OCI-LY7 (cell line): ENCODE measurements around the gene ARHGEF10L. TPM values are rescaled to one million over a fixed set of nuclear protein-coding genes. Genes with fewer than 3 reads are reported as not detected.

Experiments
- BruUV-seq: library from RNA; stranded (reverse); fragments of 400-500 nt; replicated peaks from 2 replicates; lab custom pipeline; 2021; lab: Mats Ljungman, UMichigan
- CTCF ChIA-PET: fragments of 300-600 bp; sonication (Branson Sonifier 250); formaldehyde crosslinking; loops from one replicate; lab custom pipeline; 2022; ENCODE audit warnings: antibody characterized with exemption; ENCODE audit not compliant: unreplicated experiment; lab: Charles Lee
- POLR2A ChIA-PET: fragments of 300-600 bp; sonication (Branson Sonifier 250); formaldehyde crosslinking; loops from one replicate; lab custom pipeline; 2022; ENCODE audit warnings: antibody characterized with exemption; lab: Charles Lee
- DNase-seq: peaks from one replicate; pipeline ENCODE4 v3.0.0-alpha.2; 2015; ENCODE audit warnings: low spot score
- H2AFZ ChIP-seq: fragments of 200-600 bp; sonication (generic), shearing (Covaris generic); 2 replicates; pipeline ENCODE4 v1.6.1; 2014; ENCODE audit warnings: mild to moderate bottlenecking, antibody characterized with exemption, low read length, moderate library complexity
- H3K27ac ChIP-seq: fragments of 200-600 bp; sonication (generic); 2 replicates; pipeline ENCODE4 v1.5.1; 2014; ENCODE audit warnings: mixed run types, low read depth, mild to moderate bottlenecking, moderate library complexity, low read length, inconsistent platforms; ENCODE audit not compliant: poor library complexity, severe bottlenecking
- H3K36me3 ChIP-seq: fragments of 200-600 bp; sonication (generic); 2 replicates; pipeline ENCODE4 v1.6.1; 2014; ENCODE audit warnings: mild to moderate bottlenecking, antibody characterized with exemption, low read length, moderate library complexity, mixed read lengths; ENCODE audit not compliant: insufficient read depth
- H3K4me1 ChIP-seq: fragments of 200-600 bp; sonication (generic); 2 replicates; pipeline ENCODE4 v1.5.1; 2014; ENCODE audit warnings: mild to moderate bottlenecking, low read length; ENCODE audit not compliant: insufficient read depth, poor library complexity, severe bottlenecking
- H3K4me2 ChIP-seq: fragments of 200-600 bp; sonication (generic); 2 replicates; pipeline ENCODE4 v1.6.1; 2014; ENCODE audit warnings: mild to moderate bottlenecking, low read length
- H3K4me3 ChIP-seq: fragments of 200-600 bp; sonication (generic); 2 replicates; pipeline ENCODE4 v1.5.1; 2014; ENCODE audit warnings: mild to moderate bottlenecking, low read depth, low read length; ENCODE audit not compliant: poor library complexity, severe bottlenecking
- H3K79me2 ChIP-seq: fragments of 200-600 bp; sonication (generic); 2 replicates; pipeline ENCODE4 v1.6.1; 2016; ENCODE audit warnings: low read depth, mild to moderate bottlenecking, low read length, moderate library complexity, mixed read lengths; ENCODE audit not compliant: insufficient read depth
- H3K9me2 ChIP-seq: fragments of 200-600 bp; sonication (generic); 2 replicates; pipeline ENCODE4 v1.6.1; 2016; ENCODE audit warnings: mild to moderate bottlenecking, low read length, mixed read lengths; ENCODE audit not compliant: insufficient read depth
- H3K9me3 ChIP-seq: fragments of 200-600 bp; sonication (generic); 2 replicates; pipeline ENCODE4 v1.6.1; 2014; ENCODE audit warnings: mild to moderate bottlenecking, mixed run types, low read length, mixed read lengths
- H4K20me1 ChIP-seq: fragments of 200-600 bp; sonication (generic); 2 replicates; pipeline ENCODE4 v1.6.1; 2014; ENCODE audit warnings: mild to moderate bottlenecking, antibody characterized with exemption, low read length, moderate library complexity, mixed read lengths; ENCODE audit not compliant: insufficient read depth
- CTCF ChIP-seq: fragments of 200-600 bp; sonication (generic); conservative IDR thresholded peaks from 2 replicates; pipeline ENCODE4 v1.5.1; 2014; ENCODE audit warnings: mild to moderate bottlenecking, antibody characterized with exemption, low read length, moderate library complexity, mixed read lengths
- EZH2phosphoT487 ChIP-seq: fragments of 200-600 bp; sonication (generic); IDR thresholded peaks from 2 replicates; pipeline ENCODE4 v1.6.1; 2018; ENCODE audit warnings: low read depth, borderline replicate concordance, mild to moderate bottlenecking, mixed run types, antibody characterized with exemption, low read length, moderate library complexity, mixed read lengths
- intact Hi-C: fragments of 100-400 bp; cut with micrococcal nuclease; formaldehyde crosslinking; loops from one replicate; pipeline ENCODE4 v1.10.0; 2022; ENCODE audit not compliant: unreplicated experiment
- total RNA-seq, 2 experiments: library from RNA; depleted of rRNA in 1 of 2; stranded (reverse); fragments of >200 nt in 1 of 2; shearing (Covaris generic) in 1 of 2; gene quantifications; 2 replicates each; pipeline ENCODE4 v1.2.3, GENCODE V29; 2014 to 2022

The ARHGEF10L gene
- total RNA-seq, 2 experiments from 2014 or later, result 2.4 TPM; not detected in 1

- no peaks in the 10 kb centered on the region for H3K9me3 ChIP-seq
- ChIA-PET POLR2A (interaction anchor here (1.2 to 1.8 kb wide), 3 partner anchors 10 to 43 kb away, joined by 3 to 6 read pairs (median 3); no protein-coding TSS in a partner anchor), CTCF (no interaction called here)
- intact Hi-C loops, result no loop called here
- H3K4me3 ChIP-seq, result no peak overlapping the region
- no peaks in the 10 kb centered on the region for H3K79me2 ChIP-seq
- H3K9me2 ChIP-seq, result no peaks in the 10 kb centered on the region
- no peak overlapping the region for H2AFZ ChIP-seq
- no TSS peak for BruUV-seq
- no peak for DNase-seq
- no peak overlapping the region for H3K27ac ChIP-seq
- H3K4me2 ChIP-seq, result no peak overlapping the region
- H3K36me3 ChIP-seq, result no peaks in the 10 kb centered on the region
- H3K4me1 ChIP-seq, result peaks cover 26% of the 10 kb centered on the region
- H4K20me1 ChIP-seq, result no peaks in the 10 kb centered on the region
- TF ChIP-seq CTCF (no peak), EZH2phosphoT487 (no peak)
Observed at GRCh38 chr1:17540255-17541001, 930 bp downstream of the ARHGEF10L start.

- no peaks in the 10 kb centered on the region for H3K9me2 ChIP-seq
- H3K9me3 ChIP-seq, result no peaks in the 10 kb centered on the region
- no peak for TF ChIP-seq CTCF
- POLR2A ChIA-PET, result no interaction called here
- BruUV-seq, result no TSS peak
- no peak overlapping the region for H3K27ac ChIP-seq
- H4K20me1 ChIP-seq, result no peaks in the 10 kb centered on the region
- H2AFZ ChIP-seq, result no peak overlapping the region
- no peaks in the 10 kb centered on the region for H3K36me3 ChIP-seq
- no peaks in the 10 kb centered on the region for H3K79me2 ChIP-seq
- CTCF ChIA-PET, result no interaction called here
- H3K4me2 ChIP-seq, result no peak overlapping the region
- peaks cover 6% of the 10 kb centered on the region for H3K4me1 ChIP-seq
- no peak for DNase-seq
- intact Hi-C loops, result no loop called here
- no peak overlapping the region for H3K4me3 ChIP-seq
Observed at GRCh38 chr1:17542645-17543044, 3.1 kb downstream of the ARHGEF10L start.

- Histone ChIP-seq H4K20me1 (no peaks in the 10 kb centered on the region), H3K9me3 (no peaks in the 10 kb centered on the region), H3K4me3 (no peak overlapping the region), H3K9me2 (no peaks in the 10 kb centered on the region), H3K27ac (no peak overlapping the region), H3K79me2 (no peaks in the 10 kb centered on the region), H3K4me1 (peaks cover 6% of the 10 kb centered on the region), H2AFZ (no peak overlapping the region), H3K4me2 (no peak overlapping the region), H3K36me3 (no peaks in the 10 kb centered on the region)
- TF ChIP-seq CTCF, result no peak
- no peak for TF ChIP-seq EZH2phosphoT487
- ChIA-PET POLR2A (interaction anchor here (0.7 kb wide), 1 partner anchor 8 kb away, joined by 4 read pairs; no protein-coding TSS in a partner anchor), CTCF (no interaction called here)
- DNase-seq, result no peak
- intact Hi-C loops, result no loop called here
- no TSS peak for BruUV-seq
Observed at GRCh38 chr1:17544776-17545350, 5.4 kb downstream of the ARHGEF10L start.
